Measurements from ENCODE around the gene PSMB11.
"Not testable (repeated sequence)": the region's sequence is repeated elsewhere in the genome, so short reads cannot be mapped to it uniquely, and the experiment has no call there.

PSMB11 gene

GRCh38 chr14:23002592-23002991 is 39.4 kb upstream of the PSMB11 start:
- no peak overlapping the region for H2AFZ ChIP-seq
- H3K79me2 ChIP-seq: peaks cover 2% of the 10 kb centered on the region

GRCh38 chr14:23004274-23004673 is 37.7 kb upstream of the PSMB11 start:
- peaks cover 11% of the 10 kb centered on the region for H3K4me1 ChIP-seq
- not testable (repeated sequence) for H3K9me3 ChIP-seq (ENCODE audit: control insufficient read depth, low read length); H3K4me2 ChIP-seq (ENCODE audit: low read length); H3K79me2 ChIP-seq; H3K4me3 ChIP-seq (ENCODE audit: low read depth, low read length); H2AFZ ChIP-seq; H3K27me3 ChIP-seq (ENCODE audit: control insufficient read depth, insufficient read depth, low read length); H3K9ac ChIP-seq; H3K27ac ChIP-seq; H3K36me3 ChIP-seq (ENCODE audit: control insufficient read depth, insufficient read depth, low read length)

More at GRCh38 chr14:23002592-23002991, 39.4 kb upstream of the PSMB11 start:
- H3K36me3 ChIP-seq (ENCODE audit: control insufficient read depth, insufficient read depth, low read length): no peaks in the 10 kb centered on the region
- no peak overlapping the region for H3K27ac ChIP-seq
- peaks cover 10% of the 10 kb centered on the region for H3K4me1 ChIP-seq
- no peaks in the 10 kb centered on the region for H3K27me3 ChIP-seq (ENCODE audit: control insufficient read depth, insufficient read depth, low read length)
- TF ChIP-seq, protein P1, sequence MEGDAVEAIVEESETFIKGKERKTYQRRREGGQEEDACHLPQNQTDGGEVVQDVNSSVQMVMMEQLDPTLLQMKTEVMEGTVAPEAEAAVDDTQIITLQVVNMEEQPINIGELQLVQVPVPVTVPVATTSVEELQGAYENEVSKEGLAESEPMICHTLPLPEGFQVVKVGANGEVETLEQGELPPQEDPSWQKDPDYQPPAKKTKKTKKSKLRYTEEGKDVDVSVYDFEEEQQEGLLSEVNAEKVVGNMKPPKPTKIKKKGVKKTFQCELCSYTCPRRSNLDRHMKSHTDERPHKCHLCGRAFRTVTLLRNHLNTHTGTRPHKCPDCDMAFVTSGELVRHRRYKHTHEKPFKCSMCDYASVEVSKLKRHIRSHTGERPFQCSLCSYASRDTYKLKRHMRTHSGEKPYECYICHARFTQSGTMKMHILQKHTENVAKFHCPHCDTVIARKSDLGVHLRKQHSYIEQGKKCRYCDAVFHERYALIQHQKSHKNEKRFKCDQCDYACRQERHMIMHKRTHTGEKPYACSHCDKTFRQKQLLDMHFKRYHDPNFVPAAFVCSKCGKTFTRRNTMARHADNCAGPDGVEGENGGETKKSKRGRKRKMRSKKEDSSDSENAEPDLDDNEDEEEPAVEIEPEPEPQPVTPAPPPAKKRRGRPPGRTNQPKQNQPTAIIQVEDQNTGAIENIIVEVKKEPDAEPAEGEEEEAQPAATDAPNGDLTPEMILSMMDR (IDR thresholded peaks at IDR 0.05): no peak
- H3K4me3 ChIP-seq (ENCODE audit: low read depth, low read length): no peak overlapping the region
- no peak overlapping the region for H3K9ac ChIP-seq
- H3K4me2 ChIP-seq (ENCODE audit: low read length): no peak overlapping the region
- no peaks in the 10 kb centered on the region for H3K9me3 ChIP-seq (ENCODE audit: control insufficient read depth, low read length)

DNA sequence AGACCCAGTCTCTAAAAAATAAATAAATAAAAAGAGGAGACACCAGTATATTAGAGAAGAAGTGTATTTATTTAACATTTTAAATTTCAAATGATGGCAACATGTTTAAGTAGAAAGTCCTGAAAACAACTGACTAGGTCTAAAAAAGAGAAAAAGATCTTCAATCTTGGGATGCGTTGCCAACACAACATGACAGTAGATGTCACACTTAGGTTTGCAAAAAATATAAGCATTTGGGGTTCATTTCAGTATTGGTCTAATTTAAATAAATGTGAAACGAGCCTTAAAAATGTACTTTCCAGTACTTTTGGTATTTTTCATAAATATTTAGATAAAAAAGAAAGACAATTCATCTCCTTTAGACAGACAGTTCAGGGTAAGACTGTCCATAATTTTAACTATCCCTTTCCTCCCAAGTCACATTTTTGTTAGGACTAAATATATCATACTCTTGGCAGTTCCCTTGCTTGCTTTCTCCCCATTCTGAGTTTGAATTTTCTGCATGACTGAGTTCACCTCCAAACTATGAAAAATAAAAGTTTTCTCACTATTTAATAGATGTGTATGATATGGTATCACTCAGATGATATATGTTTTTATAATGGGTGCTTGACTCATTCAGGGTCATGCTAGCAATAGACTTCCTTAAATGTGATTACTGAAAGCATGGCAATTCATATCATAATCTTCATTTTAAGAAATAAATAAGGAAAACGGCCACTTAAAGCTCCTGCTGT is 36.4 kb upstream of the PSMB11 start:
- H3K27me3 ChIP-seq (ENCODE audit: control insufficient read depth, insufficient read depth, low read length): no peaks in the 10 kb centered on the region
- H3K4me3 ChIP-seq (ENCODE audit: low read depth, low read length): no peak overlapping the region
- H3K4me2 ChIP-seq (ENCODE audit: low read length): peak overlapping the region; percentile 84
- peak overlapping the region; percentile 88 for H2AFZ ChIP-seq
- H3K9ac ChIP-seq: no peak overlapping the region
- H3K27ac ChIP-seq: no peak overlapping the region
- no peaks in the 10 kb centered on the region for H3K36me3 ChIP-seq (ENCODE audit: control insufficient read depth, insufficient read depth, low read length)
- peaks cover 13% of the 10 kb centered on the region for H3K4me1 ChIP-seq
- H3K9me3 ChIP-seq (ENCODE audit: control insufficient read depth, low read length): no peaks in the 10 kb centered on the region
- no peaks in the 10 kb centered on the region for H3K79me2 ChIP-seq
- TF ChIP-seq, protein P1 (IDR thresholded peaks at IDR 0.05): no peak

- H3K4me2 ChIP-seq (ENCODE audit: low read length): peak overlapping the region; percentile 84
- H3K4me1 ChIP-seq: peaks cover 13% of the 10 kb centered on the region
- H3K9me3 ChIP-seq (ENCODE audit: control insufficient read depth, low read length): no peaks in the 10 kb centered on the region
- no peak overlapping the region for H3K9ac ChIP-seq
- peak overlapping the region; percentile 87 for H3K4me3 ChIP-seq (ENCODE audit: low read depth, low read length)
- H3K79me2 ChIP-seq: no peaks in the 10 kb centered on the region
- H2AFZ ChIP-seq: peak overlapping the region; percentile 88
- TF ChIP-seq, protein P1 (IDR thresholded peaks at IDR 0.05): no peak
- H3K27me3 ChIP-seq (ENCODE audit: control insufficient read depth, insufficient read depth, low read length): no peaks in the 10 kb centered on the region
- no peaks in the 10 kb centered on the region for H3K36me3 ChIP-seq (ENCODE audit: control insufficient read depth, insufficient read depth, low read length)
- peak overlapping the region; percentile 93 for H3K27ac ChIP-seq
Observed at GRCh38 chr14:23006188-23006534, 35.9 kb upstream of the PSMB11 start.

DNA sequence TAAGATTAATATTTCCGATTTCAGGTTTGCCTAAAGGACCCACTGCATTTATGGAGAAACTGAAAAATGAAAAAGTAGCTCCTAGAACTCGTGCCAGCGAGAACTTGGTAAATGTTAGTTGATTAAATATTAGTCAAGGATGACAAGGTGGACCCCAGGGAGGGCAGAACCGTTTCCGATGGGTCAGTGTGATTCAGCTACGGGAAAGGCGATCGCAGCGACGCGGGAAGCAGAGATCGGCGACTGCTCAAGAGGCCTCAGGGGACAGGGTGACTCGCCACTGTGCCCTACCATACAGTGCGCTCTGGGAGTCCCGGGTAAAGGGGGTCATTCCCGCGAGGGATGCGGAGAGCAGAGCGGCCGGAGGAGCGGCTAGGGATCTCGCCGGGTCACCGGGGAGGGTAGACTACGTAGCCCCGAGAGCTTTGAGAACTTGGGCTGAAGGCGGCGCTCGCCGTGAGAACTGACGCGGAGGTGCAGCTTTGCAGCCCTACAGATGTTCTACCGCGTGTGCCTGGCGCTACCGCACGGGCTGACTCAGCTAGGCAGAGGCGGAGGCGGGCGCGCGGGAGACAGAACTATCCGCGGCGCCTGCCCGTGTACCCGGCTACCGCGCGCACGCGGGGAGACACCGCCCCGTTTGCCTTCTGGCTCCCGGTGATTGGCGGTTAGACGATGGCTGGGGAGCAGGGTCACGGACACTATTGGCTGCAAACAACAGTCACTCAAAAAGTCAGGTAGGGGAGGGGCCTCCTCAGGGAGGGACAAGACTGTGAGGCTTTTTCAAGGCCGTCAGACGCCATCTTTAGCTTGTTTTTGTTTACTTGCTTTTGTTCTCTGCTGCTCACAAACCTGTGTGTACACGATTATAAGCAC is 35.2 kb upstream of the PSMB11 start:
- Histone ChIP-seq H3K27ac (peak overlapping the region; percentile 93), H3K9ac (no peak overlapping the region), H3K4me3 (ENCODE audit: low read depth, low read length) (peak overlapping the region; percentile 87), H3K4me1 (peaks cover 13% of the 10 kb centered on the region), H3K79me2 (no peaks in the 10 kb centered on the region), H3K27me3 (ENCODE audit: control insufficient read depth, insufficient read depth, low read length) (no peaks in the 10 kb centered on the region), H2AFZ (peak overlapping the region; percentile 93), H3K9me3 (ENCODE audit: control insufficient read depth, low read length) (no peaks in the 10 kb centered on the region), H3K4me2 (ENCODE audit: low read length) (peak overlapping the region; percentile 84), H3K36me3 (ENCODE audit: control insufficient read depth, insufficient read depth, low read length) (no peaks in the 10 kb centered on the region)
- TF ChIP-seq, protein P1 (IDR thresholded peaks at IDR 0.05): no peak

Measured in parathyroid adenoma (tissue), 2 donors.